HFF-Myc (cell line): Measurements from ENCODE around the gene ECEL1.
A peak's percentile ranks its signal among the peaks of the same experiment; 100 is the strongest.

Source experiments
- DNase-seq: peaks from one replicate; pipeline ENCODE4 v3.0.0-alpha.2; 2011; ENCODE audit warnings: low read depth; ENCODE audit errors: extremely low read depth
- H3K4me3 ChIP-seq: replicated peaks from 2 replicates; pipeline ENCODE4 v1.5.1; 2011; ENCODE audit warnings: low read depth, mild to moderate bottlenecking, control low read depth, low read length
- CTCF ChIP-seq: IDR thresholded peaks from 2 replicates; pipeline ENCODE4 v1.5.1; 2012; ENCODE audit warnings: mild to moderate bottlenecking, low read depth, low read length, control low read depth; ENCODE audit errors: missing control alignments

Gene ECEL1

GRCh38 chr2:232525791-232526371 lies 38.2 kb upstream of the ECEL1 start, which contains the start of gene CHRND:
Gene CHRND (plus strand): TSS chr2:232526160. CDS start chr2:232526216, 56 bp downstream.
- TF ChIP-seq CTCF = no peak
- no peak for DNase-seq
- H3K4me3 ChIP-seq = no peak within 1 kb of the TSS

GRCh38 chr2:232525199-232525598 lies 37.6 kb upstream of the ECEL1 start:
- TF ChIP-seq CTCF = no peak
- no peak overlapping the region for H3K4me3 ChIP-seq
- no peak for DNase-seq

GRCh38 chr2:232524771-232525170 lies 37.1 kb upstream of the ECEL1 start:
- H3K4me3 ChIP-seq = no peak overlapping the region
- no peak for TF ChIP-seq CTCF
- DNase-seq = no peak

GRCh38 chr2:232523682-232524597 lies 36.3 kb upstream of the ECEL1 start:
- 0 out of 2 replicates have a peak overlapping the region, but pooled peaks have one; percentile 9 for H3K4me3 ChIP-seq
- peak; percentile 39 for TF ChIP-seq CTCF
- no peak for DNase-seq

DNA sequence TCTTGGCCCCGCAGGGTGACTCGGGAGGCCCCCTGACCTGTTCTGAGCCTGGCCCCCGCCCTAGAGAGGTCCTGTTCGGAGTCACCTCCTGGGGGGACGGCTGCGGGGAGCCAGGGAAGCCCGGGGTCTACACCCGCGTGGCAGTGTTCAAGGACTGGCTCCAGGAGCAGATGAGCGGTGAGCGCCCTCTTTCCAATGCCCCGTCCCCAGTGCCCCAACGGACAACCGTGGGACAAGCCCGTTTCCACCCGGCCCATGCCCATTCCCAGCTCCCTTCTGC lies 35.7 kb upstream of the ECEL1 start:
- H3K4me3 ChIP-seq = no peak overlapping the region
- no peak for DNase-seq
- TF ChIP-seq CTCF = no peak

- TF ChIP-seq CTCF = no peak
- H3K4me3 ChIP-seq = no peak overlapping the region
- no peak for DNase-seq
Measured at GRCh38 chr2:232522623-232523401, 35.2 kb upstream of the ECEL1 start.
